Skin epidermis (tissue), 12 donors: ENCODE results near the gene SRF.

Source experiments
- H3K27ac ChIP-seq, 21 experiments: fragments of 200-600 bp; sonication (generic) in 11 of 21; one replicate each; pipeline ENCODE4 v1.5.0; 2020; ENCODE audit warnings: mild to moderate bottlenecking in 3 of 21, inconsistent platforms in 2 of 21, moderate library complexity in 2 of 21
- H3K4me3 ChIP-seq, 7 experiments: fragments of 200-600 bp; sonication (generic) in 2 of 7; one replicate each; pipeline ENCODE4 v1.5.0; 2020; ENCODE audit warnings: inconsistent platforms in 2 of 7, mild to moderate bottlenecking in 2 of 7, moderate library complexity in 1 of 7

Gene SRF

GRCh38 chr6:43229803-43230620 lies 58.9 kb downstream of the SRF start:
- H3K27ac ChIP-seq: peak overlapping the region in 6 of 21 experiments; percentile 73 to 87 (median 84)
- H3K4me3 ChIP-seq: peak overlapping the region in 5 of 7 experiments; percentile 43 to 84 (median 72)

- H3K27ac ChIP-seq: no peak overlapping the region
- no peak overlapping the region for H3K4me3 ChIP-seq
Measured at GRCh38 chr6:43231053-43231452, 60.0 kb downstream of the SRF start.
